ENCODE measurements around the gene SMYD3. TPM values are rescaled to one million over a fixed set of nuclear protein-coding genes. Genes with fewer than 3 reads are reported as not detected.

SMYD3 gene
- total RNA-seq, 3 donors from 2014 or later (not counting 1 experiment from before 2014, with no cell fraction given), result 43.6 to 48.0 (median 46.1) TPM

DNA sequence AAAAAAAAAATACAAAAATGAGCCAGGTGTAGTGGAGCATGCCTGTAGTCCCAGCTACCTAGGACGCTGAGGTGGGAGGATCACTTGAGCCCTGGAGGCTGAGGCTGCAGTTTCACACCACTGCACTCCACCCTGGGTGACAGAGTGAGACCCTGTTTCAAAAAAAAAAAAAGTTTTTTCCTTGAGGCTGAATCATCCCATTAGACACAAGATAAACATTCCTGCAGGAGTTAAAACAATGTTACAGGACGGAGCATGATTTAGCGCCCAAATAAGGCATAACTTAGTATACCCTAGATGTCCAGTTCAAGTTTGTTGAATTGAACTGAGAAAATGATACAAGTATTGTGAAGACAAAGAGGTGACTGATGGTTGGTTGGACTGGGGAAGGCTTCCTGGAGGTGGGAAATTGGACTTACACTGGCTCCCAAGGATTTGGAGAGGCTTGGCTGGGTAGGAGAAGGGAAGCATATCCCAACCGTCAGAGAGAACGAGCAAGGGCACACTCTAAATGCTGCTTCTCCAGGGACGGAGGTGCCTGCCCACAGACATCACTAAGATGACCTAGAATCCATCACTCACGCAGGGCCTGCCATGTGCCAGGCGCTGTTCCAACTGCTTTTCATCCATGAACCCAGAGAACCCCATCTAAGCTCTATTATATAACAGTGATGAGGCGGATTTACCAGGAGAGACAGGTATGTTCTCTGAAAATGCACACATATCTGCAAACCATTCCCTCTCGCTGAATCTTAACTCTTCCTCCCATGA is 741.7 kb downstream of the SMYD3 start:
- no peak for DNase-seq

GRCh38 chr1:245763873-245764331 is 743.2 kb downstream of the SMYD3 start:
- Mint-ChIP-seq H3K36me3 (no peaks in the 10 kb centered on the region), H3K27me3 (ENCODE audit: low read depth in 2 of 2) (no peaks in the 10 kb centered on the region), H3K9me3 (no peaks in the 10 kb centered on the region), H3K27ac (no peak overlapping the region), H3K4me3 (no peak overlapping the region), H3K4me1 (peaks cover 11 to 27% of the 10 kb centered on the region in 2 donors)
- no peak overlapping the region for H3K27ac ChIP-seq (ENCODE audit: low read length)
- ATAC-seq (no peak), DNase-seq (no peak)
- intact Hi-C loops (cut with micrococcal nuclease), result no loop called here
- no peaks in the 10 kb centered on the region for H3K27me3 ChIP-seq (ENCODE audit: control insufficient read depth, insufficient read depth, low read length)
- no peaks in the 10 kb centered on the region for H3K9me3 ChIP-seq (ENCODE audit: control insufficient read depth, insufficient read depth, low read length)
- H3K4me1 ChIP-seq (ENCODE audit: control insufficient read depth, insufficient read depth, low read length), result peaks cover 7% of the 10 kb centered on the region
- H3K4me3 ChIP-seq (ENCODE audit: low read length), result no peak overlapping the region
- WGBS (ENCODE audit: insufficient coverage), result 90% methylated on average over 5 of the region's 5 CpGs
- no peaks in the 10 kb centered on the region for H3K36me3 ChIP-seq (ENCODE audit: control insufficient read depth, insufficient read depth, low read length)
- TF ChIP-seq, protein P1, sequence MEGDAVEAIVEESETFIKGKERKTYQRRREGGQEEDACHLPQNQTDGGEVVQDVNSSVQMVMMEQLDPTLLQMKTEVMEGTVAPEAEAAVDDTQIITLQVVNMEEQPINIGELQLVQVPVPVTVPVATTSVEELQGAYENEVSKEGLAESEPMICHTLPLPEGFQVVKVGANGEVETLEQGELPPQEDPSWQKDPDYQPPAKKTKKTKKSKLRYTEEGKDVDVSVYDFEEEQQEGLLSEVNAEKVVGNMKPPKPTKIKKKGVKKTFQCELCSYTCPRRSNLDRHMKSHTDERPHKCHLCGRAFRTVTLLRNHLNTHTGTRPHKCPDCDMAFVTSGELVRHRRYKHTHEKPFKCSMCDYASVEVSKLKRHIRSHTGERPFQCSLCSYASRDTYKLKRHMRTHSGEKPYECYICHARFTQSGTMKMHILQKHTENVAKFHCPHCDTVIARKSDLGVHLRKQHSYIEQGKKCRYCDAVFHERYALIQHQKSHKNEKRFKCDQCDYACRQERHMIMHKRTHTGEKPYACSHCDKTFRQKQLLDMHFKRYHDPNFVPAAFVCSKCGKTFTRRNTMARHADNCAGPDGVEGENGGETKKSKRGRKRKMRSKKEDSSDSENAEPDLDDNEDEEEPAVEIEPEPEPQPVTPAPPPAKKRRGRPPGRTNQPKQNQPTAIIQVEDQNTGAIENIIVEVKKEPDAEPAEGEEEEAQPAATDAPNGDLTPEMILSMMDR (IDR thresholded peaks at IDR 0.05), result no peak

More for the DNA sequence above, 741.7 kb downstream of the SMYD3 start:
- H3K27ac ChIP-seq (ENCODE audit: low read length), result no peak overlapping the region
- WGBS (ENCODE audit: insufficient coverage), result 96% methylated on average over 9 of the region's 10 CpGs
- peaks cover 26 to 31% of the 10 kb centered on the region in 2 donors for H3K4me1 Mint-ChIP-seq
- TF ChIP-seq, protein P1 (IDR thresholded peaks at IDR 0.05), result no peak
- H3K9me3 Mint-ChIP-seq, result no peaks in the 10 kb centered on the region
- H3K4me1 ChIP-seq (ENCODE audit: control insufficient read depth, insufficient read depth, low read length), result peaks cover 7% of the 10 kb centered on the region
- ATAC-seq, result no peak
- H3K27ac Mint-ChIP-seq, result no peak overlapping the region
- H3K27me3 ChIP-seq (ENCODE audit: control insufficient read depth, insufficient read depth, low read length), result no peaks in the 10 kb centered on the region
- no peaks in the 10 kb centered on the region for H3K36me3 ChIP-seq (ENCODE audit: control insufficient read depth, insufficient read depth, low read length)
- no peaks in the 10 kb centered on the region for H3K27me3 Mint-ChIP-seq (ENCODE audit: low read depth in 2 of 2)
- intact Hi-C loops (cut with micrococcal nuclease), result no loop called here
- H3K4me3 ChIP-seq (ENCODE audit: low read length), result no peak overlapping the region
- no peaks in the 10 kb centered on the region for H3K9me3 ChIP-seq (ENCODE audit: control insufficient read depth, insufficient read depth, low read length)
- no peak overlapping the region for H3K4me3 Mint-ChIP-seq
- no peaks in the 10 kb centered on the region for H3K36me3 Mint-ChIP-seq

DNA sequence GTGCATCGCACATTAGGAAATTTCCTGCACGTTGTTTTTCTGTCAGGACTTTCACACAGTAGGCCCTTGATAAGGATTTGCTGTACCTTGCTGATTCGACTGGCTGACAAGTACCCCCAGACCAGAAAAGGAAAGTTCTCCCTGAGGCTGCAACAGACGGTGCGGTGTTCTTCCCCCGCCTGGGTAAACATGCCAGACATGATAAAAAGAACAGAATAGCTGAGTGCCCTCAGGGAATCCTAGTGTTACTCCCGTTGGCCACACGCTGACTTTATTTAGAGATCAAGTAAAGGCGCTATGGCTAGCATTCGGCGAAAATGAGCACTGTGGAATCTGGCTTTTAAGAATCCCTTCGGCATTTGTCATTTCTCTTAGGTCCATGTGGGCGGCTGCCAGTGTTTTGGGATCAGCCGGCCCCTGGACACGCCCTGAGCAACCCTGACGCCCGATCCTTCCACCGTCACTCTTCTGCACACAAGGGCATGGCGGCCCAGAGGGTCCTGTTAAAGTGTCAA is 744.6 kb downstream of the SMYD3 start:
- H3K27ac ChIP-seq (ENCODE audit: low read length), result no peak overlapping the region
- ATAC-seq (no peak), DNase-seq (no peak)
- Mint-ChIP-seq H3K27ac (no peak overlapping the region), H3K27me3 (ENCODE audit: low read depth in 2 of 2) (no peaks in the 10 kb centered on the region), H3K36me3 (no peaks in the 10 kb centered on the region), H3K9me3 (no peaks in the 10 kb centered on the region), H3K4me3 (no peak overlapping the region), H3K4me1 (peaks cover 8 to 19% of the 10 kb centered on the region in 2 donors)
- peaks cover 5% of the 10 kb centered on the region for H3K4me1 ChIP-seq (ENCODE audit: control insufficient read depth, insufficient read depth, low read length)
- 97% methylated on average over 19 of the region's 19 CpGs for WGBS (ENCODE audit: insufficient coverage)
- no peaks in the 10 kb centered on the region for H3K9me3 ChIP-seq (ENCODE audit: control insufficient read depth, insufficient read depth, low read length)
- H3K36me3 ChIP-seq (ENCODE audit: control insufficient read depth, insufficient read depth, low read length), result no peaks in the 10 kb centered on the region
- H3K4me3 ChIP-seq (ENCODE audit: low read length), result no peak overlapping the region
- no peaks in the 10 kb centered on the region for H3K27me3 ChIP-seq (ENCODE audit: control insufficient read depth, insufficient read depth, low read length)
- intact Hi-C loops (cut with micrococcal nuclease), result no loop called here
- TF ChIP-seq, protein P1 (IDR thresholded peaks at IDR 0.05), result no peak

Data from natural killer cell (primary cell).